HG02588 (cell line): ENCODE data around the gene PDE8A.
"Not testable (repeated sequence)": the region's sequence is repeated elsewhere in the genome, so short reads cannot be mapped to it uniquely, and the experiment has no call there.

ENCODE experiments used
- ATAC-seq: cut with Tn5 transposase; IDR thresholded peaks from one replicate; pipeline ENCODE4 v1.9.1; 2021; ENCODE audit warnings: mild to moderate bottlenecking, moderate library complexity; ENCODE audit not compliant: unreplicated experiment

PDE8A gene

GRCh38 chr15:84987949-84988624 lies 6.4 kb downstream of the PDE8A start:
- no peak for ATAC-seq

- ATAC-seq = no peak
These were observed 7.4 kb downstream of the PDE8A start for GRCh38 chr15:84988909-84989644.

GRCh38 chr15:84990507-84990906 lies 8.9 kb downstream of the PDE8A start:
- ATAC-seq = no peak

- no peak for ATAC-seq
These were observed 9.5 kb downstream of the PDE8A start for GRCh38 chr15:84991014-84991712.

GRCh38 chr15:84992157-84992944 lies 10.7 kb downstream of the PDE8A start:
- no peak for ATAC-seq

- no peak for ATAC-seq
These were observed 14.4 kb downstream of the PDE8A start for GRCh38 chr15:84996055-84996454.

GRCh38 chr15:84996714-84997113 lies 15.1 kb downstream of the PDE8A start:
- not testable (repeated sequence) for ATAC-seq

- not testable (repeated sequence) for ATAC-seq
These were observed 15.6 kb downstream of the PDE8A start for GRCh38 chr15:84997214-84997613.

GRCh38 chr15:85000189-85000864 lies 18.7 kb downstream of the PDE8A start:
- ATAC-seq = no peak

- ATAC-seq = no peak
These were observed 19.3 kb downstream of the PDE8A start for GRCh38 chr15:85000937-85001336.

GRCh38 chr15:85002517-85002916 lies 20.9 kb downstream of the PDE8A start:
- no peak for ATAC-seq

- ATAC-seq = no peak
These were observed 22.1 kb downstream of the PDE8A start for GRCh38 chr15:85003593-85004312.

- ATAC-seq = no peak
These were observed 22.9 kb downstream of the PDE8A start for GRCh38 chr15:85004550-85004949.

GRCh38 chr15:85005319-85005718 lies 23.7 kb downstream of the PDE8A start:
- ATAC-seq = no peak

- no peak for ATAC-seq
These were observed 24.1 kb downstream of the PDE8A start for GRCh38 chr15:85005746-85006145.

GRCh38 chr15:85006201-85006600 lies 24.5 kb downstream of the PDE8A start:
- ATAC-seq = no peak

- ATAC-seq = no peak
These were observed 25.0 kb downstream of the PDE8A start for GRCh38 chr15:85006655-85007054.

GRCh38 chr15:85007137-85007536 lies 25.5 kb downstream of the PDE8A start:
- no peak for ATAC-seq

GRCh38 chr15:85007741-85008397 lies 26.2 kb downstream of the PDE8A start:
- ATAC-seq = no peak
